Adrenal gland (tissue), 12 donors: ENCODE results near the gene GRID1. TPM values are rescaled to one million over a fixed set of nuclear protein-coding genes. Genes with fewer than 3 reads are reported as not detected.
A peak's percentile ranks its signal among the peaks of the same experiment; 100 is the strongest.

Source experiments
- DNase-seq, 7 donors: peaks; one replicate each; pipeline ENCODE4 v3.0.0-alpha.2; 2019 to 2020
- H3K27ac ChIP-seq, 5 donors: fragments of 200-600 bp; sonication (generic) in 4 of 5; 1 replicate in 3 of 5; 2 replicates in 2 of 5; pipeline versions ENCODE4 v1.5.1 to v1.8.0; 2016 to 2020; ENCODE audit warnings: mild to moderate bottlenecking in 1 of 5
- H3K27me3 ChIP-seq: fragments of 200-600 bp; 2 replicates; pipeline ENCODE4 v1.8.0; 2021
- H3K36me3 ChIP-seq, 2 donors: fragments of 200-600 bp; replicated peaks in 1 of 2; 1 replicate in 1 of 2; 2 replicates in 1 of 2; pipeline versions ENCODE4 v1.5.1 to v1.8.0; 2018 to 2022
- H3K4me1 ChIP-seq, 2 donors: fragments of 200-600 bp; replicated peaks in 1 of 2; 1 replicate in 1 of 2; 2 replicates in 1 of 2; pipeline versions ENCODE4 v1.5.1 to v1.8.0; 2018 to 2021
- H3K4me3 ChIP-seq, 4 donors: fragments of 200-600 bp; sonication (generic) in 3 of 4; one replicate each; pipeline ENCODE4 v1.5.1; 2016 to 2018
- H3K9me3 ChIP-seq, 3 donors: fragments of 200-600 bp; sonication (generic) in 1 of 3; replicated peaks in 1 of 3; 1 replicate in 2 of 3; 2 replicates in 1 of 3; pipeline versions ENCODE4 v1.5.1 to v1.8.0; 2016 to 2021
- CTCF ChIP-seq, 6 experiments: fragments of 450-650 bp in 4 of 6; fragments of 200-600 bp in 2 of 6; sonication (generic) in 1 of 6; IDR thresholded peaks; 1 replicate in 5 of 6; 2 replicates in 1 of 6; pipeline versions ENCODE4 v1.5.1 to v1.8.0; 2016 to 2021; ENCODE audit warnings: antibody characterized with exemption in 6 of 6, mild to moderate bottlenecking in 2 of 6, moderate library complexity in 1 of 6
- POLR2A ChIP-seq, 2 donors: fragments of 450-650 bp; IDR thresholded peaks; one replicate each; pipeline ENCODE4 v1.6.1; 2017; ENCODE audit warnings: antibody characterized with exemption in 2 of 2, mild to moderate bottlenecking in 2 of 2, moderate library complexity in 1 of 2
- WGBS, 4 donors: extraction: QIAGEN DNeasy Blood & Tissue Kit in 2 of 4; methylation state at CpG; one replicate each; pipeline versions ENCODE4 v1.1.5 to v1.1.7; 2013 to 2017; 5-methylcytosine and 5-hydroxymethylcytosine counted together
- intact Hi-C, 2 donors: fragments of 100-400 bp; cut with DNase I; formaldehyde crosslinking; loops; one replicate each; pipeline versions ENCODE4 v1.14.1 to v1.15.0; 2022 to 2023
- polyA plus RNA-seq, 3 donors: library from polyadenylated mRNA; stranded (reverse); fragments of 200-250 nt in 2 of 3; fragments of 350-450 nt in 1 of 3; fragmentation: Illumina TruSeq in 1 of 3; extraction: RNeasy Lipid Tissue Mini Kit (QIAGEN cat#74804) in 1 of 3; gene quantifications; one replicate each; pipeline ENCODE4 v1.2.3, GENCODE V29; 2013 to 2014
- total RNA-seq, 9 donors: library from RNA; depleted of rRNA in 4 of 9; stranded (reverse); fragments of >200 nt in 4 of 9; fragments of 120-200 nt in 1 of 9; fragmentation: NEBNext Ultra II Directional in 1 of 9; extraction: Animal tissue kit (Norgen Biotek cat#: 25700) in 1 of 9; gene quantifications; one replicate each; pipeline versions ENCODE4 v1.1.0 to v1.2.4, GENCODE V29; 2013 to 2023
- donor health status: healthy with polysubstance abuse.
- donor health status: Bipolar disorder and iron deficiency.
- donor health status: DM: yes; HTN: yes; CAD: no.
- donor health status: DM: no; HTN: no; CAD: no.
- donor health status: DM: no; HTN: no; CAD: no.
- donor health status: DM: yes; HTN: yes; CAD: no.

GRID1 gene
- total and polyA plus RNA-seq, 12 donors = 2.2 to 8.0 (median 4.1) TPM

- Histone ChIP-seq H3K4me3 (no peak overlapping the region), H3K9me3 (no peaks in the 10 kb centered on the region), H3K36me3 (no peaks in the 10 kb centered on the region), H3K27me3 (no peaks in the 10 kb centered on the region), H3K4me1 (peaks cover 0 to 3% of the 10 kb centered on the region in 2 donors), H3K27ac (no peak overlapping the region)
- no peak for TF ChIP-seq CTCF (IDR thresholded peaks at IDR 0.05)
- no peak for TF ChIP-seq POLR2A (IDR thresholded peaks at IDR 0.05)
- 87 to 91% (median 91%) methylated on average over 10 to 12 of the region's 12 CpGs for WGBS, 4 donors
- intact Hi-C loops = no loop called here
- peak in 3 of 7 donors; percentile 4 to 42 (median 6) for DNase-seq
Observed at GRCh38 chr10:86267286-86268195, 99.1 kb downstream of the GRID1 start.

- peak in 2 of 7 donors; percentile 7 to 10 for DNase-seq
- intact Hi-C loops = no loop called here
Observed at GRCh38 chr10:86266446-86267242, 100.0 kb downstream of the GRID1 start.

DNA sequence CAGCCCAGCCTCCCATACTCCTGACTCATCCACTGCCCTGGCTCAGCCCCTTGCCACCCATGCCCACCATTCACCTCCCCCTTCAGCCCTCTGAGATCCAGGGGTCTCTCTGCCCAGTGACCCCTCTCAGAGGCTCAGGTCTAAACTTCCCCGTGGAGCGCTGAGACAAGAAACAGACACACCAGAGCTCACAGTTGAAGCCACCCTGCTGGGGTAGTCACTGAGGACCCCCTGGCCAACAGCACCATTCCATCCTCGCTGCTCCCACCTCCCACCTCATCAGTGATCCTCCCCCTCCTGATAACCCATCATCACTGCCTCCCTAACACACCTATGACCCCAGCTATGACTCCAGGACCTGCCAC, 100.7 kb downstream of the GRID1 start:
- Histone ChIP-seq H3K9me3 (no peaks in the 10 kb centered on the region), H3K27ac (no peak overlapping the region), H3K4me1 (peaks cover 0 to 4% of the 10 kb centered on the region in 2 donors), H3K36me3 (no peaks in the 10 kb centered on the region), H3K4me3 (no peak overlapping the region), H3K27me3 (peaks cover 3% of the 10 kb centered on the region)
- DNase-seq = peak in 4 of 7 donors; percentile 6 to 28 (median 12)
- 56 to 86% (median 78%) methylated on average over 3 of the region's 3 CpGs for WGBS, 4 donors
- TF ChIP-seq POLR2A (IDR thresholded peaks at IDR 0.05) (no peak), CTCF (IDR thresholded peaks at IDR 0.05) (no peak)
- intact Hi-C loops = no loop called here

More at GRCh38 chr10:86266446-86267242, 100.0 kb downstream of the GRID1 start:
- no peak for TF ChIP-seq POLR2A (IDR thresholded peaks at IDR 0.05)
- no peak for TF ChIP-seq CTCF (IDR thresholded peaks at IDR 0.05)
- H3K36me3 ChIP-seq = no peaks in the 10 kb centered on the region
- no peak overlapping the region for H3K4me3 ChIP-seq
- peaks cover 0 to 4% of the 10 kb centered on the region in 2 donors for H3K4me1 ChIP-seq
- 90 to 100% (median 93%) methylated on average over 6 to 7 of the region's 7 CpGs for WGBS, 4 donors
- no peaks in the 10 kb centered on the region for H3K9me3 ChIP-seq
- H3K27ac ChIP-seq = no peak overlapping the region
- peaks cover 3% of the 10 kb centered on the region for H3K27me3 ChIP-seq

GRCh38 chr10:86265236-86265894, 101.2 kb downstream of the GRID1 start:
- H3K4me1 ChIP-seq = peaks cover 0 to 4% of the 10 kb centered on the region in 2 donors
- DNase-seq = peak in 3 of 7 donors; percentile 8 to 88 (median 22)
- no peak for TF ChIP-seq POLR2A (IDR thresholded peaks at IDR 0.05)
- TF ChIP-seq CTCF (IDR thresholded peaks at IDR 0.05) = no peak
- no peaks in the 10 kb centered on the region for H3K36me3 ChIP-seq
- H3K27me3 ChIP-seq = peaks cover 3% of the 10 kb centered on the region
- WGBS, 4 donors = 70 to 79% (median 74%) methylated on average over 7 to 8 of the region's 8 CpGs
- H3K4me3 ChIP-seq = no peak overlapping the region
- intact Hi-C loops = no loop called here
- no peak overlapping the region for H3K27ac ChIP-seq
- H3K9me3 ChIP-seq = no peaks in the 10 kb centered on the region
